ENCODE data around the gene KIRREL1.

Gene KIRREL1

DNA sequence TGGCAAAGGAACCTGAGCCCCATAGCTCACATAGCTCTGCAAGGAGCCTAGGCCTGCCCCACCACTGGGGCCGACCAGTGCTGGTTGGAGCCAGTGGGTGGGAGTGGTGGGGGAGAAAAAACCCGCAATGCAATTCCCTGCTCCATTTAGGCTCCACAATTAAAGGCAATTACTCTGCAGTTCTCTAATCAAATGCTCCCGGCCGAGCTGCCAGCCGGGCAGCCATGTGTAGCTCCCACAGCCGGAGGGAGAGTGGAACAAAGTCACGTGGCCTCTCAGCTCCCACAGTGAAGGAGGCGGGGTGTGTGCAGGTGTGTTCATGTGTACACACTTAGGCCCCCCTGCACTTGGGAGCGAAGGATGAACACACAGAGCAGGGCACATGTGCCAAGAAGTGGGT is 81.6 kb downstream of the KIRREL1 start:
- DNase-seq (ENCODE audit: low spot score), result no peak

DNA sequence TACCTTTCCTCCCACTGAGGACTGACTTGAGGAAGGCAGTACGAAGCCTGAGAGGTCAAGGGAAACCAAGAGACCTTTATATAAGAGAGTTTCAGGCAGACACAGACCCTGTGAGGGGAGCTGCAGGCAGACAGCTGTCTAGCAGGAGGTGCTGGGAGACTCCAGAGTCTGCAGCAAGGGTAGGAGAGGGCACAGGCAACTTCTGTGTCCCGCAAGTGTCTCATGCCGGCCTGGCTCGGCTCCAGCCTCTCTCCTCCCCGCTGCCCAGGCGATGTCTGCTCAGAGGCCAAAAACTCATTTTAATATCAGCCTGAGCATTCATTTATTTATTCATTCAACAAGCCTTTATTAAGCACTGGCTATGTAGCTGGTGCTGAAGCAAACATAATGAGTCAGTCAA is 83.0 kb downstream of the KIRREL1 start:
- no peak for DNase-seq (ENCODE audit: low spot score)

DNA sequence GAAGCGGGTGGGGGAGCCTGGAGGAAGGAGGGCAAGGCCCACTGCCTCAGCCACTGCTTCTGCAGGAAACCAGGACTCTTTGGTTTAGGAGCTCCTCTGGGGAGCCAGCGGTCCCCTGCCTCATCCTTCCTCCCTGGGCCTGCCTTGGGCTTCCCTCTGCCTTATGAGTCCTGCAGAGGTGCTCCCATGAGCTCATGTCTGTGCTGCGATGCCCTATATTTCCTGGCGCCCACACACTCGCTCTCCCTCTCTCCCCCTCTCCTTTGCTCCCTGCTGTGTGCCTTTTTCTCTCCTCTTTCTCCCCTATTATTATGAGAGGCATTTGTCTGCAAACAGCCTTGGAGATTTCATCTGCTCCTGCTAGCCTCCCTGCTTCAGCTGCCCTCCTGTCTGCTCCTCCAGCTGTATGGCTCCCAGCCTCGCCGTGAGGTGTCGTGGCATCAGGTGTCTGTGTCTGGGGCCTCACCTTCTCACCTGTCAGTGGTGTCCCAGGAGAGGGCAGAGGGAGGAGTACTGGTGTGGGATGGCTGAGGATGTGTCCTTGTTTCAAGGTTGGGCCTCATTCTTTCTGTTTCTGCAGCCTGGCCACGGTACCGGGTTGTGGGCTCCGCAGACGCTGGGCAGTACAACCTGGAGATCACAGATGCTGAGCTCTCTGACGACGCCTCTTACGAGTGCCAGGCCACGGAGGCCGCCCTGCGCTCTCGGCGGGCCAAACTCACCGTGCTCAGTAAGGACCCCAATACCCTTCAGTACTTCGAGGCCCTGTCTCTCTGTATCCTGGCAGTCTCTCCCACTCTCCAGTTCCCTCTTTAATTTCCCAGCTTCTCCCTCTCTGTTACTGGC is 84.2 kb downstream of the KIRREL1 start:
- DNase-seq (ENCODE audit: low spot score), result no peak

DNA sequence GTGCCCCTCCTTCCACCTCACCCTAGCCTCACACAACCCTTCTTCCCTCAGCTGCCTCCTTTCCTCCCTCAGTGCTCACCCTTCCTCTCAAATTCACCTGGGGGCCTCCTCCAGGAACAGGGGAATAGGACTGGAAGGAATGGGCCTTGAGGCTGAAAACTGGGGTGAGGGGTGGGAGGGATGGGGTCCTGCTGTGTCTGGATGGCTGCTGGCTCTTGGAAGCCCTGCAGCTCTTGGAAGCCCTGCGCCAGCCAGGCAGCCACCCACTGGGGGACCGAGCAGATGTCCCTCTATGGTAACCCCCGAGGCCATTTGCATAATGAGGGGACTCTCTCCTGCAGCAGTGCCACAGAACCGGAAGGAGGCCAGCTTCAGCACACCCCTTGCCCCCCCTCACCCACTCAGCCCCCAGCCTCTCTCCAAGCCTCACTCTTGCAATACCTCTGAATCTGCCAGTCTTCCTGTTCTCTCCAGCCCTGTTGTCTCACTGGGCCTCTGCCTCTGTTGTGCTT is 85.2 kb downstream of the KIRREL1 start:
- DNase-seq (ENCODE audit: low spot score), result peak; percentile 54

DNA sequence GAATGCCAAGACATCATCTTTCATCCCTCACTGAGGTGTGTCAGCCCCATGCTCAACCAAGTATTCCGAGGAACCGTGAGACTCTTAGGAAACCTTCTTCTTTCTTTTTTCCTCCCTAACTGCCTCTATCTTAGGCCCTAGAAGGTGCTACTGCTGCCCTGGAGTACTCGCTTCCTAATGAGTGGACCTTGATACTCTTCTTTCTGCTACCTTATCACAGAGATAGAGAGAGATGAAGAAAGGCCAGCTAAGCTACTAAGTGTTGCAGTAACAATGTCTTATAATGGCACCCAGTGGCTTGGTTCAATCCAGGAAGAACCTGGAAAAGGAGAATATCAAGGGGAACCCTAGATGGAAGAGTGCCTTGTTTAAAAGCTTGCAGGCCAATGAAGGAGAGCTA is 86.6 kb downstream of the KIRREL1 start:
- DNase-seq (ENCODE audit: low spot score), result no peak

DNA sequence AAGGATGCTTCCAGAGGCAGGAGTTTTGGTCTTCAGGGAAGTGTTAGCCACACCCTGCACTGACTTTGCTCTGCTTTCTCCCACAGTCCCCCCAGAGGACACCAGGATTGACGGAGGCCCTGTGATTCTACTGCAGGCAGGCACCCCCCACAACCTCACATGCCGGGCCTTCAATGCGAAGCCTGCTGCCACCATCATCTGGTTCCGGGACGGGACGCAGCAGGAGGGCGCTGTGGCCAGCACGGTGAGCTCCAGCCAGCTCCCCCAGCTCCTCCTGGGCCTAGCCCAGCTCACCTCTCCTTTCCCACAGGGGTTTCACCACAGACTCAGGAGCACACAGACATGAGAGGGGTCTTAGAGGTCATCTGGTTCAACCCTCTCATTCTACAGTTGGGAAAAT is 90.9 kb downstream of the KIRREL1 start:
- DNase-seq (ENCODE audit: low spot score), result no peak

DNA sequence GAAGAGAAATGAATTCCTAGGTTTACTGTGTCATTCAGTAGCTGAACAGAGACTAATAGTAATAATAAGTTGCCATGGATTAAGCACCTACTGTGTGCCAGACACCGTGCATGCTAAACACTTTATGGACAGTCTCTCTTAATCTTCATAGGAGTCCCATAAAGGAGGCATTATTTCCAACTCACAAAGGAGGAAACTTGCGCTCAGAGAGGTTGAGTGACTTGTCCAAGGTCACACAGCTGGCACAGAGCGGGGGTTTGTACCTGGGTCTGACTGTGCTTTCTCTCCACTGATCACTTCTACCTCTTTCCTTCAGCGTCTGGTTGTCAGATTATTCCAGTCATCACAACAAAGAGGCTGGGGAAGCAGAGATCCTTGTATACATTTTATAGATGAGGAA is 91.3 kb downstream of the KIRREL1 start:
- no peak for DNase-seq (ENCODE audit: low spot score)

DNA sequence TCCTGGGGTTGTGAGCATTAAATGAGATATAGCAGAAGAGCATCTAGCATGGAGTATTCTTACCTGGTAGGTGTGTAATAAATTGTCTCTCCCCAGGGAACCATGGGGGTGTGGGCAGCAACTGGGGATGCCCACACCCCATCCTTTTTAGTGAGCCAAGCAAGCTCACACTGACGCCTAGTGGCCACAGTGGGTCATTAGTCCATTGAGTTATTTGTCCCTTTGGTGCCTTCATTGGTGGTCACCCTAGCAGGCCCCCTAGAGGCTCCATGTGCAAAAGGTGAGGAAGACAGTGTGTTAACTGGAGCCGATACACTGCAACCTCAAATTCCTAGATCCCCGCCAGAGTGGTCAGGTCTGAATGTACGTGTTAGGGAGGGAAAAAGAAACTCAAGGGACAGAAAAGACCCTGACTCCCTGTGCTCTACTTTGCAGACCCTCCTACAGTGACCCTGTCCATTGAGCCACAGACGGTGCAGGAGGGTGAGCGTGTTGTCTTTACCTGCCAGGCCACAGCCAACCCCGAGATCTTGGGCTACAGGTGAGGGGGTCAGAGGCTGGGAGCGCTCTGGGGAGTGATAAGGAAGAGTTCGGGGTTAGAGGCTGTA is 94.0 kb downstream of the KIRREL1 start:
- peak; percentile 92 for DNase-seq (ENCODE audit: low spot score)

DNA sequence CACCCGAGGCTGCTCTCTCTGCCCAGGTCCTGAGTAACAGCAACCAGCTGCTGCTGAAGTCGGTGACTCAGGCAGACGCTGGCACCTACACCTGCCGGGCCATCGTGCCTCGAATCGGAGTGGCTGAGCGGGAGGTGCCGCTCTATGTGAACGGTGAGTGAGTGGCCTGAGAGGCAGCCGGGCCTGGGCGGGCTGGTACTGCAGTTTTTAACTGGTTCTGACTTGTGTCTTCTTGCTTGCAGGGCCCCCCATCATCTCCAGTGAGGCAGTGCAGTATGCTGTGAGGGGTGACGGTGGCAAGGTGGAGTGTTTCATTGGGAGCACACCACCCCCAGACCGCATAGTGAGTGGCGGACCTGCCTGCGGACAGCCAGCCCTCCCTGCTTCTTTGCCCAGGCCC is 96.0 kb downstream of the KIRREL1 start:
- DNase-seq (ENCODE audit: low spot score), result no peak

DNA sequence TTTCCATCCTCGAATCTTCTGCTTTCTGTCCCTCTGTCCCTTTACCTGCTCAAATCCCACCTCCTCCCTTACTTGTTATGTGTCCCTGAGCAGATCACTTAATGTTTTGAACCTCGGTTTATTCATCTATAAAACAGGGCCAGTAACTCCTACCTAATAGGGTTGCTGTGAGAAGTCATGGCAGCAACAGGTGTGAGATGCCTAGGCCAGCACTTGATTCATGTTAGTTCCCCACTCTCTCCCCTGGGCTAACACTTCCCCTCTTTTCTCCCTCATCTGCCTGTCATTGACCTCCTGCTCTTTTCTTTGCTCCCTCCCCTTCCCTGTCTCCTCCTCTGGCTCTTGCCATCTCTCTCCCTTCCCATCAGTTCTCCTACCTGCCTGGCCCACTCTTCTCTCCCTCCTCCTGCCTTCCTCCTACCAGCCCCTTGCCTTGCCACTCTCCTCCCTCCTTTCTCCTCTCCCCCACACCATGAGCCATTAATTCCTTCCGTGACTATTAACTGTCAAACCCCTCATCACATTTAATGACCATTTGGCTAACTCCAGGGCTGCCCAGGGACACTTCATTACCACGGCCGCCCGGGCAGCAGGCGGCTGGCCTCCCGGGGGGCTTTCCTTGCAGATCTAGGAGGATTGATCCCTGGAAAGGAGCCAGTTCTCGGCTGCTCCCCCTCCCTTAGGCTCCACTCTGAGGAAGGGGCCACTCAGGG is 96.6 kb downstream of the KIRREL1 start:
- DNase-seq (ENCODE audit: low spot score), result no peak

DNA sequence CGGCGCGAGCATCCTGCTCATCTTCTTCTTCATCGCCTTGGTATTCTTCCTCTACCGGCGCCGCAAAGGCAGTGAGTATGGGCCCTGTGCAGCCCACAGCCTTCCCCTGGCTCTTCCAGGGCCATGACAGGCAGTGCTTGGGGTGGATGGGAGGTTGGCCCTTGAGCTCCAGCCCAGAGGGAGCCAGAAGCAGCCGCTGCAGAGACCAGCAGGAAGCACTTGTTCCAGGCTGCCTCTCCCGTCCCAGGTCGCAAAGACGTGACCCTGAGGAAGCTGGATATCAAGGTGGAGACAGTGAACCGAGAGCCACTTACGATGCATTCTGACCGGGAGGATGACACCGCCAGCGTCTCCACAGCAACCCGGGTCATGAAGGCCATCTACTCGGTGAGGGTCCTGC is 99.9 kb downstream of the KIRREL1 start:
- no peak for DNase-seq (ENCODE audit: low spot score)

DNA sequence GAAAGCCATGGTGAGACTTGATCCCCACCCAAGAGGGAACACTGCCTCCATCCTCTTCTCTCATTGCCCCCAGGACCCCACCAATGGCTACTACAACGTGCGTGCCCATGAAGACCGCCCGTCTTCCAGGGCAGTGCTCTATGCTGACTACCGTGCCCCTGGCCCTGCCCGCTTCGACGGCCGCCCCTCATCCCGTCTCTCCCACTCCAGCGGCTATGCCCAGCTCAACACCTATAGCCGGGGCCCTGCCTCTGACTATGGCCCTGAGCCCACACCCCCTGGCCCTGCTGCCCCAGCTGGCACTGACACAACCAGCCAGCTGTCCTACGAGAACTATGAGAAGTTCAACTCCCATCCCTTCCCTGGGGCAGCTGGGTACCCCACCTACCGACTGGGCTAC is 101.1 kb downstream of the KIRREL1 start:
- DNase-seq (ENCODE audit: low spot score), result no peak

DNA sequence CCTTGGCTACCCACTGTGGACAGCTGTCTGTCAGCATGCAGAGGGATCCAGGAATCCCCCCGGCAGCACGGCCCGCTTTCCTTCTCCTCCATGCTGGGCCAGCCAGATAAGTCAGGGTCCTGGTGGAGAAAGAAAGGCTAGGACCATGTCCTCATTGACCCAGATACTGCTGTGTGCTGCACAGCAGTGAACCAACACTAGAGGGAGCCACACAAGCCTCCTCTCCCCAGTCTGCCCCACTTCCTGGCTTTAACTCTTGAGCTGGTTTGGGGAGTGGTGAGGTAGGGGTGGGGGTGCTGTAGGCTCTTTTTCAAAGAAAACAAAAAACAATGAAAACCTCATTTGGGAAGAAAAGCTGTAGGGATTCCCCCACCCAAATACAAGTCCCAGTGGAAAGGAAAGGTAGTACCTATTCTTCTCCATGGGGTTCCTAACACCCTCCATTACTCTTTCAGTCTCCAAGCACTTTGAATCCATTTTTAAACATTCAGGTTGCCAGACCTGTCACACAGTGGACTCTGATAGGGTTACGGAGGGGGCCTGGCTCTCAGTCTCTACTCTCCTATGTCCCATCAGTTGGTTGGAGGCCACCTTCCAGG is 102.4 kb downstream of the KIRREL1 start:
- peak; percentile 72 for DNase-seq (ENCODE audit: low spot score)

DNA sequence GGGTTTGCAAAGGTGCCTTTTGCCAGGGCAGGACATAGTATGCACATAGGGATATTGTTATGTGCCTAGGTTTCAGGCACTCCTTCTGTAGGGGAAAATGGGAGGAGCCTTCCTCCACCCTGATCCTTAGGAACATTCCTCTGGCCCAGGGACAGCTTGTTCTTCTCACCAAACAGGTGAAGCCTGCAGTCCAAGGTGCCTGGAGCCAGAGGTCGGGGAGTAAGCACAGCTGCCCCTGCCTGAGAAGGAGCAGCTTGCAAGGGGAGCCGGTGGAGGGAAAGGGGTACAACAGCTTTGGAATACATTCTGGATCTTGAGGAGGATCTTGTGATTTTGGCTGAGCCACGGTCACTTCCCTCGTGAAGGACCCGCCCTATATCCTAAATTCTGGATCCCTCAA is 104.8 kb downstream of the KIRREL1 start:
- DNase-seq (ENCODE audit: low spot score), result no peak

DNA sequence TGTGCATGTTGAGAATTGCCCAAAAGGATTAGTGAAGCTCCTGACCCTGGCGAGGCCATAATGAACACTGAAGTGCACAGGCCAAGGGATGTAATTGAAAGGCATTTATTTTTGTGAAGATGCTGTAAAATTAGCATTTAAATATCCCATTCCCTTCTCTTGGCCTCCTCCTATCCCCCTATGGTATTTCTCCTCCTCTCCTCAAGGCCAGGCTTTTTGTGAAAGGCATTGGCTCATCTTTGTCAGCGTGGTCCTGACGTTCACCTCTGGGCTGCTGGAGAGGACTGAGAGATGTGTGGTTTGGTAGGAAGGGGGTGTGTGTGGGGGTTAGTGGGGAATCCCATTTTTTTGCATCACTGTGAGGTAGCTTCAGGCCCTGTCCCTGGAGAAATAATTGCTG is 105.7 kb downstream of the KIRREL1 start:
- DNase-seq (ENCODE audit: low spot score), result no peak

DNA sequence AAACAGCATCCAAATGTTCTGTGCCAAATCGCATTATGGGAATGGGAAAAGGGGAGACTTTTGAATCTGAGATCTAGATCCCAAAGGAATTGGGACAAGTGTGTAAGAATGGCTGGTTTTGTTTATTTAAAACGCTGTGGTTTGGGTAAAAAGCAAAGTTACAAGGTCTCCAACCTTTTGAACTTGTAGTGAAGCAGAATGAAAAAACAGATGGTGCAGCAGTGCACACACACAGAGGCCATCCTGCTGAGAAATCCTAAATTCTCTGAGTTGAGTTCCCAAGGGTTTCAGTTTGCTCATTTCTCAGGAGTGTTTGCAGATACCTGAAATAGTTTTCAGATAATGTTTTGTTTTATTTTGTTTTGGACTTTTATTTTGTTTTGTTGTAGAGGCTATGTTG is 107.1 kb downstream of the KIRREL1 start:
- DNase-seq (ENCODE audit: low spot score), result no peak

DNA sequence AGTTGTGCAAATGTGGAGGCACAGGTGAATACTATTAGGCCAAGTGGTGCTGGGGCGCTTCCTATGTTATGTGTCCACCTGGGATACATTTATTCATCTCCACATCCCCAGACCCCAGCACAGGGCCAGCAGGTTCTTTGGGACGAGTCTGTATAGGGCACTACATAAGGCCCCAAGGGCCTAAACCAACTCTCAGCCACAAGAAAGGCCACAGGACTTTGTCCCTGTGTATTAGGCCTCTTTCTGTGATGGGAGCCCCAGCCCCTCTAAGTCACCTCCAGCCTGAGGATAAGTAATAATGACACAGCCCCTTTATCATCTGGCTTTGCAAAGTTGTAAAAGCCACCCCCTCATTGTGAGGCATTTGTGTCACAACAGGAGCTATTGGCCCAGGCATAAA is 108.0 kb downstream of the KIRREL1 start:
- DNase-seq (ENCODE audit: low spot score), result no peak

DNA sequence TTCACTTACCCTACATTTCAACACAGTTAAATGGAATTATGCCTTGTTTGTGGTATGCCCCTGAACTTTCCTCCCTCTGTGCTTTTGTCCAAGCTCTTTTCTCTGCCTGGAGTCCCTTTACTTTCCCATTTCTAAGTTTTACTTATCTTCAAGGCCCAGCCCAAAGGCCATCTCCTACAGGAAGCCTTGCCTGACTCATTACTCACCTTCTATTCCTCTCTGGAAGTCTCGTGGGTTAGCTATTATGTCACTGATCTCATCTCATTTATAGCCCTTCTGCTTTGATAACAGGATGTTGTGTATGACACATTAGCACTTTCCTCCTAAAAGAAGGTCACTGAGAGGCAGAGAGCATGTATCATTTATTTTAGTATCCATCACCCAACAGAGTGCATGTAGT is 108.5 kb downstream of the KIRREL1 start:
- no peak for DNase-seq (ENCODE audit: low spot score)

DNA sequence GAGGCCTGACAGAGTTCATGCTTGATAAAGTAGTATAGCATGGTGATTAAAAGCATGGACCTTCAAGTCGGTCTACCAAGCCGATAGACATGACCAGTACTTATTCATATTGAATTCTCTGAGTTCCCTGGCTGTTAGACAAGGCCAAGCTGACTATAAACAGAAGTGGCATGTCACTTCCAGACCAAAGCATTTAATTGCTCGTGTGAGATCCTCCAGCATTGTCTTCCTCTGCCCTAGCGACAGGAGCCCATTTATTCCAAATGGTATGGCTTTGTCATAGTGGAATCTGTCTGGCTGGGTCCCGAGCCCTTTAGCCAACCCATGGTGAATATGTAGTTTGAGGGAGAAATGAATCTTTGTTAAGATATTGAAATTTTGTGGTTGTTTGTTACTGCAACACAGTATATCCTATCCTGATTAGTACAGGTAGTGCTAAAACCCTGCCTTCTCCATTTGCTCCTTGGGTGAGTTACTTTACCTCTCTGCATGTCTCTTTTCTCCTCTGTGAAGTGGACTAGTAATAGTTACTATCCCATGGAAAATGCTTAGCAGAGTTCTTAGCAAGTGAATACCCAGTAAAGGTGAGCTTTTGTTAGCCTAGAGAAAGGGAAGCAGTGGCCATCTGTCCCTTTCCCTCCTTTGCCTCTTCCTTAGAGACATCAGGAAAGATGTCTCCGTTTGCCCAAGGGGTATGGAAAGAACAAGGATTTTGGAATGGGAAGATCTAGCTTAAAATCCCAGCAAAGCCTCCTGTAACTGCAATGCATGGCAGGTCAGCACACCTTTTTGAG is 109.6 kb downstream of the KIRREL1 start:
- DNase-seq (ENCODE audit: low spot score), result no peak

DNA sequence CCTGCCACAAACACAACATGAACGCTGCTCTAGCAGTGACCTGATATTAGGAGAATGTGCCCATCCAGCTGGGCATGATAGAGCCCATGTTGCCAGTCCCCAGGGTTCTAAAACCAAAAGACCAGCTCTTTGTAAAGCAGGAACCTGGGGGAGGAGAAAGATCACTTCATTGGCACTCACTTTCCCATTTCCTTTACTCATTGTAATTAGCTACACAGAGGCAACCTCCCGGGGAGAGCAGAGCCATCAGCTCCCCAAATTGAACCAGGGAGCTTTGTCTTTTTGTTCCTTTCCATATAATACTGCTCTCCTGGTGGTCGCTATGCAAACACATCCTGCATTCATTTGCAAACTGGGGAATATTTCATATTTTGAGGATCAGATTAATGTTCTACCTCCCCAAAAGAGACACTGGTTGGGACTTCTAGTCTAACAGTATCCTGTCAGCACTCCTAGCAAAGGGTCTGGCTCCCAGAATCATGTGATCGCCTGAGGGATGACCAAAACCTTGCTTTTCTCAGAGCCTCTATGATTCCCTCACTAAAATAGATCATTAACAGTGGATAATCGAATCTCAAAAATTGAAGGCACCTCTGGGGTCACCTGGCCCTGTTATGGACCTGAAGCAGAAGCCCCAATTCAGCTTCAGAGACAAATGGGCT is 110.5 kb downstream of the KIRREL1 start:
- no peak for DNase-seq (ENCODE audit: low spot score)

DNA sequence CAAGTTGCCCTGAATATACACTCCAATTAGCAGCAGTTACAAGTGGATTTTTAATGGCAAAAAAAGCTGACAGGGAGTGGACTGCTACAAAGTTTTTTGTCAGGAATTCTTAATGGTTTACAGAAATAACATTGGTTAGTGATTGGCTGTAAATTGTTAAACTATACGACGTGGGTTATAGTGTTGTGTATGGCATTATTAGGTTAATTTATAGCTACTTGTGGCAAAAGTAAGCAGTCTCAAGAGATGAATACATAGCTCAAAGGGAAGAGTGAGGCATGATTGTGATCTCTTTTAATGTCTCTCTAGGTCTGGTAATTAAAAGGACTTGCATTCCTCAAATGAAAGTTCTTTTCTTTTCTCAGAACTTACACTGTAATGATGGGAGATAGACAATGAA is 111.4 kb downstream of the KIRREL1 start:
- DNase-seq (ENCODE audit: low spot score), result no peak
